HG02885 (cell line): Measurements from ENCODE around the gene NOX1.
A peak's percentile ranks its signal among the peaks of the same experiment; 100 is the strongest.

Source experiments
- ATAC-seq: cut with Tn5 transposase; IDR thresholded peaks from one replicate; pipeline ENCODE4 v1.9.1; 2021; ENCODE audit warnings: mild to moderate bottlenecking; ENCODE audit not compliant: unreplicated experiment, poor library complexity

The NOX1 gene

GRCh38 chrX:100874325-100874724 lies at the start of gene NOX1:
TSS of gene NOX1 (minus strand) at chrX:100874359. CDS start at chrX:100874139, 220 bp downstream.
- no peak for ATAC-seq

- ATAC-seq: no peak
Measured at GRCh38 chrX:100915562-100915961, 41.4 kb upstream of the NOX1 start.

GRCh38 chrX:100913111-100913510 lies 39.0 kb upstream of the NOX1 start:
- ATAC-seq: no peak

GRCh38 chrX:100911731-100912130 lies 37.6 kb upstream of the NOX1 start:
- ATAC-seq: no peak

GRCh38 chrX:100905620-100906019 lies 31.5 kb upstream of the NOX1 start:
- no peak for ATAC-seq

GRCh38 chrX:100904433-100904832 lies 30.3 kb upstream of the NOX1 start:
- ATAC-seq: no peak

- peak; percentile 86 for ATAC-seq
Measured at GRCh38 chrX:100895365-100896075, 21.4 kb upstream of the NOX1 start.

GRCh38 chrX:100883654-100884053 lies 9.5 kb upstream of the NOX1 start:
- ATAC-seq: no peak

- no peak for ATAC-seq
Measured at GRCh38 chrX:100880368-100880767, 6.2 kb upstream of the NOX1 start.

GRCh38 chrX:100871594-100872560 lies 2.3 kb downstream of the NOX1 start:
- no peak for ATAC-seq

GRCh38 chrX:100870527-100870926 lies 3.6 kb downstream of the NOX1 start:
- ATAC-seq: no peak

GRCh38 chrX:100868273-100868672 lies 5.9 kb downstream of the NOX1 start:
- no peak for ATAC-seq

- ATAC-seq: no peak
Measured at GRCh38 chrX:100864657-100865391, 9.3 kb downstream of the NOX1 start.

GRCh38 chrX:100863326-100863864 lies 10.8 kb downstream of the NOX1 start:
- no peak for ATAC-seq

- no peak for ATAC-seq
Measured at GRCh38 chrX:100852810-100853209, 21.3 kb downstream of the NOX1 start.

- no peak for ATAC-seq
Measured at GRCh38 chrX:100850317-100850716, 23.8 kb downstream of the NOX1 start.

GRCh38 chrX:100831219-100831946 lies 42.8 kb downstream of the NOX1 start:
- ATAC-seq: no peak

GRCh38 chrX:100830547-100830946 lies 43.6 kb downstream of the NOX1 start:
- ATAC-seq: peak; percentile 42

GRCh38 chrX:100830143-100830542 lies 44.0 kb downstream of the NOX1 start:
- peak; percentile 38 for ATAC-seq

GRCh38 chrX:100829730-100830129 lies 44.4 kb downstream of the NOX1 start:
- ATAC-seq: peak; percentile 72
